ENCODE data around the gene CACNA2D3.

- no peak for TF ChIP-seq CTCF (IDR thresholded peaks at IDR 0.05)
- no peak for TF ChIP-seq EZH2phosphoT487 (IDR thresholded peaks at IDR 0.05)
- no peak for TF ChIP-seq EZH2 (IDR thresholded peaks at IDR 0.05)
Observed at GRCh38 chr3:54731732-54732445, 609.5 kb downstream of the CACNA2D3 start.
